ENCODE data around the gene MMP24OS.
A peak's percentile ranks its signal among the peaks of the same experiment; 100 is the strongest.

MMP24OS gene

GRCh38 chr20:35305682-35306556, 28.0 kb upstream of the MMP24OS start:
- DNase-seq (ENCODE audit: low spot score), result no peak
- in situ Hi-C loops (cut with MboI; ENCODE audit: low sequenced_read_pairs, unreplicated experiment), result loop anchor here (10.0 kb wide), 1 partner anchor 139 kb away; no protein-coding TSS in a partner anchor
- TF ChIP-seq, protein P1, sequence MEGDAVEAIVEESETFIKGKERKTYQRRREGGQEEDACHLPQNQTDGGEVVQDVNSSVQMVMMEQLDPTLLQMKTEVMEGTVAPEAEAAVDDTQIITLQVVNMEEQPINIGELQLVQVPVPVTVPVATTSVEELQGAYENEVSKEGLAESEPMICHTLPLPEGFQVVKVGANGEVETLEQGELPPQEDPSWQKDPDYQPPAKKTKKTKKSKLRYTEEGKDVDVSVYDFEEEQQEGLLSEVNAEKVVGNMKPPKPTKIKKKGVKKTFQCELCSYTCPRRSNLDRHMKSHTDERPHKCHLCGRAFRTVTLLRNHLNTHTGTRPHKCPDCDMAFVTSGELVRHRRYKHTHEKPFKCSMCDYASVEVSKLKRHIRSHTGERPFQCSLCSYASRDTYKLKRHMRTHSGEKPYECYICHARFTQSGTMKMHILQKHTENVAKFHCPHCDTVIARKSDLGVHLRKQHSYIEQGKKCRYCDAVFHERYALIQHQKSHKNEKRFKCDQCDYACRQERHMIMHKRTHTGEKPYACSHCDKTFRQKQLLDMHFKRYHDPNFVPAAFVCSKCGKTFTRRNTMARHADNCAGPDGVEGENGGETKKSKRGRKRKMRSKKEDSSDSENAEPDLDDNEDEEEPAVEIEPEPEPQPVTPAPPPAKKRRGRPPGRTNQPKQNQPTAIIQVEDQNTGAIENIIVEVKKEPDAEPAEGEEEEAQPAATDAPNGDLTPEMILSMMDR (IDR thresholded peaks at IDR 0.05; ENCODE audit: borderline replicate concordance, control extremely low read depth, extremely low read depth, insufficient read depth, missing control alignments), result no peak

- TF ChIP-seq, protein P1 (IDR thresholded peaks at IDR 0.05; ENCODE audit: borderline replicate concordance, control extremely low read depth, extremely low read depth, insufficient read depth, missing control alignments), result no peak
- DNase-seq (ENCODE audit: low spot score), result no peak
- in situ Hi-C loops (cut with MboI; ENCODE audit: low sequenced_read_pairs, unreplicated experiment), result loop anchor here (10.0 kb wide), 1 partner anchor 140 kb away; no protein-coding TSS in a partner anchor
These were observed 27.0 kb upstream of the MMP24OS start for GRCh38 chr20:35304956-35305355.

- TF ChIP-seq, protein P1 (IDR thresholded peaks at IDR 0.05; ENCODE audit: borderline replicate concordance, control extremely low read depth, extremely low read depth, insufficient read depth, missing control alignments), result peak; percentile 92
- DNase-seq (ENCODE audit: low spot score), result peak; percentile 90
- in situ Hi-C loops (cut with MboI; ENCODE audit: low sequenced_read_pairs, unreplicated experiment), result loop anchor here (10.0 kb wide), 1 partner anchor 141 kb away; no protein-coding TSS in a partner anchor
These were observed 26.0 kb upstream of the MMP24OS start for GRCh38 chr20:35303735-35304491.

- in situ Hi-C loops (cut with MboI; ENCODE audit: low sequenced_read_pairs, unreplicated experiment), result loop anchor here (10.0 kb wide), 1 partner anchor 141 kb away; no protein-coding TSS in a partner anchor
- TF ChIP-seq, protein P1 (IDR thresholded peaks at IDR 0.05; ENCODE audit: borderline replicate concordance, control extremely low read depth, extremely low read depth, insufficient read depth, missing control alignments), result no peak
- DNase-seq (ENCODE audit: low spot score), result no peak
These were observed 25.4 kb upstream of the MMP24OS start for GRCh38 chr20:35303382-35303734.

- in situ Hi-C loops (cut with MboI; ENCODE audit: low sequenced_read_pairs, unreplicated experiment), result loop anchor here (10.0 kb wide), 1 partner anchor 142 kb away; no protein-coding TSS in a partner anchor
- no peak for DNase-seq (ENCODE audit: low spot score)
- TF ChIP-seq, protein P1 (IDR thresholded peaks at IDR 0.05; ENCODE audit: borderline replicate concordance, control extremely low read depth, extremely low read depth, insufficient read depth, missing control alignments), result no peak
These were observed 24.8 kb upstream of the MMP24OS start for GRCh38 chr20:35302421-35303335.

Data from GM13976 (cell line).